ENCODE data around the gene UBE2L3. TPM values are rescaled to one million over a fixed set of nuclear protein-coding genes. Genes with fewer than 3 reads are reported as not detected.

Gene UBE2L3
- polyA plus RNA-seq, 1 donor (not counting 4 experiments of a cell fraction or from before 2014, with no cell fraction given) = 80.8 TPM

GRCh38 chr22:21661991-21662390 lies 94.5 kb downstream of the UBE2L3 start:
- TF ChIP-seq CTCF (optimal IDR thresholded peaks at IDR 0.05 in 1 of 3, IDR thresholded peaks at IDR 0.05 in 1 of 3, conservative IDR thresholded peaks at IDR 0.05 in 1 of 3; ENCODE audit: extremely low read depth in 1 of 3, insufficient read depth in 2 of 3, low read length in 3 of 3) (no peak), EZH2 (IDR thresholded peaks at IDR 0.05; ENCODE audit: low read length) (no peak)
- H3K4me2 ChIP-seq (ENCODE audit: control insufficient read depth, extremely low read depth, insufficient read depth, low read depth, low read length) = no peak overlapping the region
- FAIRE-seq (no peak), DNase-seq (ENCODE audit: low read depth, low spot score) (no peak)
- H3K9me3 ChIP-seq (ENCODE audit: control insufficient read depth, low read depth, low read length) = no peaks in the 10 kb centered on the region
- no peak overlapping the region for H3K9ac ChIP-seq (ENCODE audit: control insufficient read depth, extremely low read depth, insufficient read depth, low read length)
- H3K79me2 ChIP-seq (ENCODE audit: control insufficient read depth, insufficient read depth, low read length) = peaks cover 4% of the 10 kb centered on the region
- no peaks in the 10 kb centered on the region for H4K20me1 ChIP-seq (ENCODE audit: control insufficient read depth, extremely low read depth, insufficient read depth, low read length)
- no peaks in the 10 kb centered on the region for H3K9me1 ChIP-seq (ENCODE audit: control insufficient read depth, extremely low read depth, insufficient read depth, low read length)
- no peaks in the 10 kb centered on the region for H3K36me3 ChIP-seq (ENCODE audit: control insufficient read depth in 2 of 2, extremely low read depth in 1 of 2, insufficient read depth in 2 of 2, low read length in 2 of 2)
- H3K27ac ChIP-seq (ENCODE audit: control insufficient read depth, insufficient read depth, low read length) = no peak overlapping the region
- H3K4me1 ChIP-seq (ENCODE audit: control insufficient read depth, extremely low read depth, insufficient read depth, low read length) = no peaks in the 10 kb centered on the region
- H2AFZ ChIP-seq (ENCODE audit: control insufficient read depth, low read length) = no peak overlapping the region
- H3K27me3 ChIP-seq (ENCODE audit: control insufficient read depth, extremely low read depth, insufficient read depth, low read length) = peaks cover 9% of the 10 kb centered on the region
- H3K4me3 ChIP-seq (ENCODE audit: control insufficient read depth in 2 of 3, extremely low read depth in 1 of 3, insufficient read depth in 2 of 3, low read depth in 1 of 3, low read length in 3 of 3) = no peak overlapping the region
- dilution Hi-C loops (cut with MboI; ENCODE audit: extremely low pct_ligation_motif_present, low sequenced_read_pairs) = no loop called here

- DNase-seq (ENCODE audit: low read depth, low spot score) = no peak
- H3K4me1 ChIP-seq (ENCODE audit: control insufficient read depth, extremely low read depth, insufficient read depth, low read length) = no peaks in the 10 kb centered on the region
Observed at GRCh38 chr22:21663738-21664137, 96.2 kb downstream of the UBE2L3 start.

More at GRCh38 chr22:21663738-21664137, 96.2 kb downstream of the UBE2L3 start:
- Histone ChIP-seq H3K4me2 (ENCODE audit: control insufficient read depth, extremely low read depth, insufficient read depth, low read depth, low read length) (no peak overlapping the region), H4K20me1 (ENCODE audit: control insufficient read depth, extremely low read depth, insufficient read depth, low read length) (no peaks in the 10 kb centered on the region), H3K27ac (ENCODE audit: control insufficient read depth, insufficient read depth, low read length) (no peak overlapping the region), H3K4me3 (ENCODE audit: control insufficient read depth in 2 of 3, extremely low read depth in 1 of 3, insufficient read depth in 2 of 3, low read depth in 1 of 3, low read length in 3 of 3) (no peak overlapping the region), H3K27me3 (ENCODE audit: control insufficient read depth, extremely low read depth, insufficient read depth, low read length) (peaks cover 9% of the 10 kb centered on the region), H3K9me1 (ENCODE audit: control insufficient read depth, extremely low read depth, insufficient read depth, low read length) (no peaks in the 10 kb centered on the region), H2AFZ (ENCODE audit: control insufficient read depth, low read length) (no peak overlapping the region), H3K9me3 (ENCODE audit: control insufficient read depth, low read depth, low read length) (no peaks in the 10 kb centered on the region), H3K9ac (ENCODE audit: control insufficient read depth, extremely low read depth, insufficient read depth, low read length) (no peak overlapping the region), H3K36me3 (ENCODE audit: control insufficient read depth in 2 of 2, extremely low read depth in 1 of 2, insufficient read depth in 2 of 2, low read length in 2 of 2) (no peaks in the 10 kb centered on the region), H3K79me2 (ENCODE audit: control insufficient read depth, insufficient read depth, low read length) (peaks cover 14% of the 10 kb centered on the region)
- FAIRE-seq = no peak
- dilution Hi-C loops (cut with MboI; ENCODE audit: extremely low pct_ligation_motif_present, low sequenced_read_pairs) = no loop called here
- TF ChIP-seq CTCF (optimal IDR thresholded peaks at IDR 0.05 in 1 of 3, IDR thresholded peaks at IDR 0.05 in 1 of 3, conservative IDR thresholded peaks at IDR 0.05 in 1 of 3; ENCODE audit: extremely low read depth in 1 of 3, insufficient read depth in 2 of 3, low read length in 3 of 3) (no peak), EZH2 (IDR thresholded peaks at IDR 0.05; ENCODE audit: low read length) (no peak)
